ENCODE data around the gene E4F1. TPM values are rescaled to one million over a fixed set of nuclear protein-coding genes. Genes with fewer than 3 reads are reported as not detected.

The E4F1 gene
- total and polyA plus RNA-seq, 2 of the 8 experiments (the other 6 are each of a cell fraction or from before 2014, with no cell fraction given) = 22.2 to 27.0 TPM

DNA sequence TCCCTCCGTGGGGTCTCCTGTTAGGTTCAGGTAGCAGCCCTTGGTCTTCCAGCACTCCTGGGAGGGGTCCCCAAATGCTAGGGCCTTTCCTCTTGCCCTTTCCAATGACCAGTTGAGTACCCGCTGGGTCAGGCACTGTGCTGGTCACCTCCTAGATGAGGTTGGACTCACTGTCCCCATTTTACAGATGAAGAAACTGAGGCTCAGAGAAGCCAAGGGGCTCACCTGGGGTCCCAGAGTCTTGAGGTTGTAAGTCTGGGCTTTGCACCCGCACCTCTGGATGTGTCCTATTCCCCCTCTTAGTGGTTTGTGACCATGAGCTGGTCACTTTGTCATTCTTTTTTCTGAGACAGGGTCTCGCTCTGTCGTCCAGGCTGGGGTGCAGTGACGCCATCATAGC lies 25.6 kb upstream of the E4F1 start:
- FAIRE-seq = no peak
- ChIA-PET POLR2A (ENCODE audit: partially characterized antibody) (interaction anchor here (0.8 to 6.9 kb wide), 12 partner anchors 8 to 65 kb away, joined by 3 to 63 read pairs (median 6); partner anchors contain the start of genes BRICD5, DNASE1L2, ECI1 and MLST8), CTCF (ENCODE audit: partially characterized antibody) (interaction anchor here (0.9 to 1.8 kb wide), 2 partner anchors 13 to 39 kb away, joined by 3 to 6 read pairs; partner anchors contain the start of gene DNASE1L2)
- Histone ChIP-seq H4K5ac (ENCODE audit: insufficient read length, low read depth, low read length) (no peak overlapping the region), H3K4me2 (ENCODE audit: insufficient read depth in 1 of 2, low read depth in 2 of 2, low read length in 2 of 2) (no peak overlapping the region; a peak in 1 of 4 replicates), H3K56ac (replicated peaks; ENCODE audit: insufficient read length, low read depth, low read length) (no peak overlapping the region), H3K14ac (ENCODE audit: insufficient read length) (no peak overlapping the region), H3K27ac (ENCODE audit: low read depth, low read length) (no peak overlapping the region), H3K36me3 (ENCODE audit: control insufficient read depth in 2 of 4, insufficient read depth in 4 of 4, low read length in 3 of 4) (no peaks in the 10 kb centered on the region), H3K9me3 (ENCODE audit: insufficient read depth in 2 of 2, low read depth in 1 of 2, low read length in 1 of 2) (no peaks in the 10 kb centered on the region), H4K91ac (replicated peaks; ENCODE audit: insufficient read length, low read length) (peak overlapping the region; percentile 85), H4K8ac (ENCODE audit: extremely low read depth, insufficient read depth, low read length) (peak overlapping the region; percentile 14; the same call in 1 of the 2 replicates), H2BK20ac (ENCODE audit: low read length) (no peak overlapping the region), H3K9ac (replicated peaks in 1 of 4; ENCODE audit: extremely low read depth in 1 of 4, low read depth in 3 of 4, low read length in 3 of 4) (no peak overlapping the region), H2AK5ac (ENCODE audit: low read depth, low read length) (no peak overlapping the region), H4K20me1 (replicated peaks in 1 of 2; ENCODE audit: control insufficient read depth in 1 of 2, insufficient read depth in 2 of 2, low read length in 2 of 2) (peaks cover 4 to 14% of the 10 kb centered on the region in 2 experiments), H3K79me2 (ENCODE audit: control insufficient read depth in 1 of 2, insufficient read depth in 2 of 2, low read length in 2 of 2) (no peaks in the 10 kb centered on the region), H2BK120ac (replicated peaks; ENCODE audit: low read depth, low read length) (no peak overlapping the region), H3K4ac (replicated peaks; ENCODE audit: insufficient read length, low read depth, low read length) (no peak overlapping the region), H3K23me2 (ENCODE audit: low read depth, low read length) (peaks cover 8% of the 10 kb centered on the region; the same call in 1 of the 2 replicates), H3K18ac (ENCODE audit: extremely low read depth, low read length) (no peak overlapping the region), H3K23ac (ENCODE audit: insufficient read length) (no peak overlapping the region), H2BK12ac (ENCODE audit: low read depth, low read length) (no peak overlapping the region), H3K79me1 (ENCODE audit: low read depth, low read length) (no peaks in the 10 kb centered on the region), H3K27me3 (replicated peaks in 1 of 4; ENCODE audit: control insufficient read depth in 3 of 4, extremely low read depth in 1 of 4, insufficient read depth in 3 of 4, low read length in 3 of 4) (peaks cover 4 to 34% (median 24%) of the 10 kb centered on the region in 4 experiments), H3K4me3 (ENCODE audit: extremely low read depth in 1 of 4, insufficient read depth in 2 of 4, low read depth in 3 of 4, low read length in 4 of 4) (no peak overlapping the region), H3K4me1 (replicated peaks in 1 of 4; ENCODE audit: control insufficient read depth in 3 of 4, insufficient read depth in 4 of 4, low read length in 3 of 4) (peaks cover 0 to 10% (median 3%) of the 10 kb centered on the region in 4 experiments; a peak in 4 of 7 replicates), H2AFZ (ENCODE audit: low read length) (no peak overlapping the region), H2BK15ac (ENCODE audit: low read length) (peak overlapping the region; percentile 72; the same call in 1 of the 2 replicates), H2BK5ac (ENCODE audit: low read depth, low read length) (no peak overlapping the region)
- no peak for TF ChIP-seq CTBP2 (IDR thresholded peaks at IDR 0.05; ENCODE audit: borderline replicate concordance, insufficient read depth, insufficient read length, low read length)
- TF ChIP-seq CHD1 (IDR thresholded peaks at IDR 0.05; ENCODE audit: low read depth, low read length) = no peak
- TF ChIP-seq RBBP5 (IDR thresholded peaks at IDR 0.05; ENCODE audit: borderline replicate concordance, low read depth, low read length) = no peak
- TF ChIP-seq KDM1A (IDR thresholded peaks at IDR 0.05; ENCODE audit: borderline replicate concordance, low read length) = peak; percentile 46; the same call in 1 of the 2 replicates
- TF ChIP-seq CBX8 (IDR thresholded peaks at IDR 0.05; ENCODE audit: borderline replicate concordance, low read depth, low read length) = no peak
- TF ChIP-seq, protein P1, sequence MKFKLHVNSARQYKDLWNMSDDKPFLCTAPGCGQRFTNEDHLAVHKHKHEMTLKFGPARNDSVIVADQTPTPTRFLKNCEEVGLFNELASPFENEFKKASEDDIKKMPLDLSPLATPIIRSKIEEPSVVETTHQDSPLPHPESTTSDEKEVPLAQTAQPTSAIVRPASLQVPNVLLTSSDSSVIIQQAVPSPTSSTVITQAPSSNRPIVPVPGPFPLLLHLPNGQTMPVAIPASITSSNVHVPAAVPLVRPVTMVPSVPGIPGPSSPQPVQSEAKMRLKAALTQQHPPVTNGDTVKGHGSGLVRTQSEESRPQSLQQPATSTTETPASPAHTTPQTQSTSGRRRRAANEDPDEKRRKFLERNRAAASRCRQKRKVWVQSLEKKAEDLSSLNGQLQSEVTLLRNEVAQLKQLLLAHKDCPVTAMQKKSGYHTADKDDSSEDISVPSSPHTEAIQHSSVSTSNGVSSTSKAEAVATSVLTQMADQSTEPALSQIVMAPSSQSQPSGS (IDR thresholded peaks at IDR 0.05; ENCODE audit: low read length) = no peak
- DNase-seq (ENCODE audit: low read depth in 1 of 2, low spot score in 2 of 2) = no peak
- 80% methylated on average over 6 of the region's 6 CpGs; no CpG with 5 or more reads in 1 of the 2 experiments for WGBS, 2 experiments (ENCODE audit: extremely low coverage in 1 of 2, insufficient coverage in 1 of 2, insufficient read length in 1 of 2, insufficient replicate concordance in 2 of 2, low coverage in 1 of 2, low lambda C conversion rate in 2 of 2, missing lambda C conversion rate in 1 of 2)
